A673 (cell line): ENCODE data around the gene HMGCS1.
"Not testable (repeated sequence)": the region's sequence is repeated elsewhere in the genome, so short reads cannot be mapped to it uniquely, and the experiment has no call there.

Experiments used
- EZH2 ChIP-seq: fragments of 200-600 bp; sonication (generic); IDR thresholded peaks from 2 replicates; pipeline ENCODE4 v1.6.1; 2017; ENCODE audit warnings: borderline replicate concordance, low read depth, mild to moderate bottlenecking, mixed read lengths, antibody characterized with exemption, low read length; ENCODE audit not compliant: poor library complexity, severe bottlenecking
- TF ChIP-seq, protein P1 (sequence below): fragments of 300-800, 200-600 bp; sonication (generic); conservative IDR thresholded peaks from 2 replicates; pipeline ENCODE4 v1.5.1; 2017; ENCODE audit warnings: low read depth, mild to moderate bottlenecking, antibody characterized with exemption, low read length, moderate library complexity, mixed read lengths

DNA sequence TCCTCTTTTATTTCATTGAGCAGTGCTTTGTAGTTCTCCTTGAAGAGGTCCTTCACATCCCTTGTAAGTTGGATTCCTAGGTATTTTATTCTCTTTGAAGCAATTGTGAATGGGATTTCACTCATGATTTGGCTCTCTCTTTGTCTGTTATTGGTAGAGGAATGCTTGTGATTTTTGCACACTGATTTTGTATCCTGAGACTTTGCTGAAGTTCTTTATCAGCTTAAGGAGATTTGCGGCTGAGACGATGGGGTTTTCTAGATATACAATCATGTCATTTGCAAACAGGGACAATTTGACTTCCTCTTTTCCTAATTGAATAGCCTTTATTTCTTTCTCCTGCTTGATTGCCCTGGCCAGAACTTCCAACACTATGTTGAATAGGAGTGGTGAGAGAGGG, 50.9 kb downstream of the HMGCS1 start:
- not testable (repeated sequence) for TF ChIP-seq EZH2
- TF ChIP-seq, protein P1, sequence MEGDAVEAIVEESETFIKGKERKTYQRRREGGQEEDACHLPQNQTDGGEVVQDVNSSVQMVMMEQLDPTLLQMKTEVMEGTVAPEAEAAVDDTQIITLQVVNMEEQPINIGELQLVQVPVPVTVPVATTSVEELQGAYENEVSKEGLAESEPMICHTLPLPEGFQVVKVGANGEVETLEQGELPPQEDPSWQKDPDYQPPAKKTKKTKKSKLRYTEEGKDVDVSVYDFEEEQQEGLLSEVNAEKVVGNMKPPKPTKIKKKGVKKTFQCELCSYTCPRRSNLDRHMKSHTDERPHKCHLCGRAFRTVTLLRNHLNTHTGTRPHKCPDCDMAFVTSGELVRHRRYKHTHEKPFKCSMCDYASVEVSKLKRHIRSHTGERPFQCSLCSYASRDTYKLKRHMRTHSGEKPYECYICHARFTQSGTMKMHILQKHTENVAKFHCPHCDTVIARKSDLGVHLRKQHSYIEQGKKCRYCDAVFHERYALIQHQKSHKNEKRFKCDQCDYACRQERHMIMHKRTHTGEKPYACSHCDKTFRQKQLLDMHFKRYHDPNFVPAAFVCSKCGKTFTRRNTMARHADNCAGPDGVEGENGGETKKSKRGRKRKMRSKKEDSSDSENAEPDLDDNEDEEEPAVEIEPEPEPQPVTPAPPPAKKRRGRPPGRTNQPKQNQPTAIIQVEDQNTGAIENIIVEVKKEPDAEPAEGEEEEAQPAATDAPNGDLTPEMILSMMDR, result not testable (repeated sequence)
